Measurements from ENCODE around the gene TRIM32.
A peak's percentile ranks its signal among the peaks of the same experiment; 100 is the strongest.
"Not testable (repeated sequence)": the region's sequence is repeated elsewhere in the genome, so short reads cannot be mapped to it uniquely, and the experiment has no call there.

TRIM32 gene

GRCh38 chr9:116683535-116683934, 3.6 kb upstream of the TRIM32 start:
- DNase-seq = no peak

DNA sequence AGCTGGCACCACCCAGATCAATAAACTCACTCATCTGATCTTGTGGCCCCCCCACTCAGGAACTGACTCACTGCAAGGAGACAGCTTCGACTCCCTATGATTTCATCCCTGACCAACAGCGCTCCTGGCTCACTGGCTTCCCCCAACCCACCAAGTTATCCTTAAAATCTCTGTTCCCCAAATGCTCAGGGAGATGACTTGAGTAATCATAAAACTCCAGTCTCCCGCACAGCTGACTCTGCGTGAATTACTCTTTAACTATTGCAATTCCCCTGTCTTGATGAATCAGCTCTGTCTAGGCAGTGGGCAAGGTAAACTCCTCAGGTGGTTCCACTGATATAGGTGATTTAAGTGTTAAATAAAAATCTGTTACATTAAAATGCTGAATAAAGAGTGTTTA, 1.9 kb upstream of the TRIM32 start:
- peak; percentile 26 for DNase-seq

GRCh38 chr9:116686135-116686534, 970 bp upstream of the TRIM32 start:
- DNase-seq = no peak

DNA sequence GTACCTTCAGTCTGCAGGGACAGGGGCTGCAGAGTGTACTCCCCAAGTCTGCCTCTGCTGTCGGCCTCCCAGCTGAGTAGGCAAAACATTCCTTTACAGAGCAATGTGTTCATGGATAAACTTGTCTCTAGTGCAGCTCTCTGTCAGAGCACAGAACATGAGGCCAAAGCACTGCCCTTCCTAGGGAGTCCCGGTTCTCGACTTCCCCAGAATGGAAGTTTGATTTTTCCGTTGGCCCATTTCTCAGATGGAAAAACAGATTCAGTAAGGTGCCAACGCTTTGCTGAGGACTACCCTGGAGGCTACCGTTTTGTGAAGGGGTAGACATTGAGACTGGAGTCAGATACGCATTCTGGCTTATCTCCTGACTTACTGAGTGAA, 422 bp upstream of the TRIM32 start:
- no peak for DNase-seq

- no peak for DNase-seq
Observed at GRCh38 chr9:116687754-116688135, 640 bp downstream of the TRIM32 start.

- no peak for DNase-seq
Observed at GRCh38 chr9:116688806-116689485, 1.8 kb downstream of the TRIM32 start.

DNA sequence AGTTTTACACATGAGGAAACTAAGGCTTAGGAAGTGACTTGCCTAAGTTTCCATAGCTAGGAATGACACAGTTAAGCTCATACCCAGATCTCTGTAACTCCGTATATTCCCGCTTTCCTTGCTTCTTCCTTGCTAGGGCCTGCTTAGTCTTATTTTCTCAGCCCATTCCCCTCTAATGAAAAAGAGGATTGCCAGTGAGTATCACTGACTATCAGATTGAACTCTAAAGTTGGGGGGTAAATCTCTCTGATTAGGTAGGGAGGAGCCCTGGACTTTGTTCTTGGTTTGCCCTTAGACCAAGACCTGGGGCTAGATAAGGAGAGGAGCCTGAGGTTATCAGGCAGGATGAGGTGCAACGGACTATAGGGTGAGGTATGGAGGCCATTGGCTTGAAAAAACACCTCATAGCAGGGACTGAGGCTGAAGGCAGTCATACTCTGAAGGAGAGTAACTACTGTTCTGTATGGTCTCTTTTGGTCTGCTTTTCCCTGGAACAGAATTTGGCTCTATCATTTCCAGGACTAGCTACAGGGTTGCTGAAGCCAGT, 2.5 kb downstream of the TRIM32 start:
- no peak for DNase-seq

DNA sequence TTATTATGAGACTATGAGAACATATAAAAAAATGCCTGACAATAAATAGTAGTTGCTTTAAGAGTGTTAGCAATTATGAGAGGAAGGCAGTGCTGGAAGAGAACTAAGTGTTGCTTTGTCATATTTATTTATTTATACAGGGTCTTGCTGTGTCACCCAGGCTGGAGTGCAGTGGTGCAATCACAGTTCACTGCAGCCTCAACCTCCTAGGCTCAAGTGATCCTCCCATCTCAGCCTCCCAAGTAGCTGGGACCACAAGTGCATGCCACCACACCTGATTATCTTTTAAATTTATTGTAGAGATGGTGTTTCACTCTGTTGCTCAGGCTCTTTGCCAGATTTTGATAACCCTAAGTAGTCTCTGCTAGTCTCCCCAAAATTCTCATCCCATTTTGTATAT, 3.7 kb downstream of the TRIM32 start:
- DNase-seq = not testable (repeated sequence)

GRCh38 chr9:116691607-116692006, 4.5 kb downstream of the TRIM32 start:
- no peak for DNase-seq

DNA sequence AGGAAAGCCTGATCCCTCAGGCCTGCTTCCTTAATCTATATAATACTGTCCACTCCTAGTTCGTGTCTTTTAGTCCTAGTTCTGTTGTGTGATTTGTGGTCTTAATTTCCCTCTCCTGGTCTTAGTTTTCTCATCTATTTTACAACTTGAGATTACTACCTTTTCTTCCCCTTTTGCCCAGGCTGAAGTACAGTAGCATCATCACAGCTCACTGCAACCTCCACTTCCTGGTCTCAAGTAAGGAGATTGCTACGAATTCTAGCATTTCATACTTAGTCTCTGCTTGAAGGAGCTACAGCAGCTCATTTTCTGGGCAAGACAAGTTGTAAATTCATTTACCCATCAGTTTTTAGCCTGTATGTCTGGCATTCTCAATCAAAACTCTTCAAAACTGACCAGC, 5.5 kb downstream of the TRIM32 start:
- no peak for DNase-seq

- peak; percentile 31 for DNase-seq
Observed at GRCh38 chr9:116693233-116693731, 6.2 kb downstream of the TRIM32 start.

DNA sequence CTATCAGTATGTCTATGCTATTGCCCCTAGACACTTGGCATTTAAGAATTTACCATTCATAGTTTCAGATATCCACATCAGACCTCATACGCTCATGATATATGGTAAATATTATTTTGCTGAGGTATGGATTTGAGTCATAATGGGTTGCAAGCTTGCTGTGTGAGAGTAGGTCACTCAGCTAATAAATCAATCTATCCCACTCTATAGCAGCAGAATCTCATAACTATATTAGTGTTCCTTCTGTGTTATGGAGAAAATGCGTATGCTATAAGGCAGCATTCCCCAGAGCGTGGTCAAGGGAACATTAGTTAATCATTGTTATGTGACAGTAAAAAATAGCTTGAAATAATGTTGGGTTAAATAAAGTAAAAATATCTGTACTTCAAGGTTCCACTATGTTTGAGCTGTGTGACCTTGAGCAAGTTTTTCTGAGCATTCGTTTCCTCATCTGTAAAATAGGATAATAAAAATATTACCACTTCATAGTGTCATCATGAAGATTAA, 7.7 kb downstream of the TRIM32 start:
- DNase-seq = peak; percentile 58

DNA sequence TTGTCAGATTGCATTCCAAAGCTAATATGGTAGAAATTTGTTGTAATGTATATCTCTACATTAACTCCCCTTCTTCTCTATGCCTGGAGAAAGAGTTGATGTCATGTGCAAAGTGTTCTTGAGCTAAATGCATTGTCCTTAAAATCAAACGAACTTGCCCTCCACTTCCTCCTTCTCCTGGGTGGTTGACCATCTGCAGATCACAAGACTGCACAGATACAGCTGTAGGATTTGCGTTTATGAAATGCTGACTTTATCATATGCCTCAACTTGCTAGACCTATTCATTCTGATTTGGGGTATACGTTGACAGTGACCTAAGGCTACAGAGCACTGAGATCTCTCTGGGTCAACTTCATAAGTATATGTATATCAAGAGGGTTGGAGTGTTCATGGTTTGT, 8.3 kb downstream of the TRIM32 start:
- DNase-seq = no peak

DNA sequence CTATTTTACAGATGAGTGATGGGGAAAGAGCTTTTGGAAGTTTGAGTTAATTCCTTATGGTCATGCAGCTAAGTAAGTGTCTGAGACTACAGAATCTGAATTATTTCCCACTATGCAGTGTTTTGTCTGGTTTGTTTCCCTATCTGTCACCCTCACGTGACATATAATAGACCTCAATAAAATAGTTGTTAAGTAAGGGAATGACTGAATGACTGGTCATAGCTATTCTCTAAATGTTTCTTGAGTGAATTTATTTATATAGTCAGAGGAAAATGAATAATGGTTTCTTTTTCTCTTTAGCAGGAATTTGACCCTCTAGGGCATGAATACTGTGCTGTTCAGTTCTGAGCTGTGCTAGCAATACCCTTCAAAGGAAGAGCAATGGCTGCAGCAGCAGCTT, 10.3 kb downstream of the TRIM32 start:
- DNase-seq = peak; percentile 84

DNA sequence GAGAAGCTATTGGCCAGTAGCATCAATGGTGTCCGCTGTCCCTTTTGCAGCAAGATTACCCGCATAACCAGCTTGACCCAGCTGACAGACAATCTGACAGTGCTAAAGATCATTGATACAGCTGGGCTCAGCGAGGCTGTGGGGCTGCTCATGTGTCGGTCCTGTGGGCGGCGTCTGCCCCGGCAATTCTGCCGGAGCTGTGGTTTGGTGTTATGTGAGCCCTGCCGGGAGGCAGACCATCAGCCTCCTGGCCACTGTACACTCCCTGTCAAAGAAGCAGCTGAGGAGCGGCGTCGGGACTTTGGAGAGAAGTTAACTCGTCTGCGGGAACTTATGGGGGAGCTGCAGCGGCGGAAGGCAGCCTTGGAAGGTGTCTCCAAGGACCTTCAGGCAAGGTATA, 10.8 kb downstream of the TRIM32 start:
- no peak for DNase-seq

DNA sequence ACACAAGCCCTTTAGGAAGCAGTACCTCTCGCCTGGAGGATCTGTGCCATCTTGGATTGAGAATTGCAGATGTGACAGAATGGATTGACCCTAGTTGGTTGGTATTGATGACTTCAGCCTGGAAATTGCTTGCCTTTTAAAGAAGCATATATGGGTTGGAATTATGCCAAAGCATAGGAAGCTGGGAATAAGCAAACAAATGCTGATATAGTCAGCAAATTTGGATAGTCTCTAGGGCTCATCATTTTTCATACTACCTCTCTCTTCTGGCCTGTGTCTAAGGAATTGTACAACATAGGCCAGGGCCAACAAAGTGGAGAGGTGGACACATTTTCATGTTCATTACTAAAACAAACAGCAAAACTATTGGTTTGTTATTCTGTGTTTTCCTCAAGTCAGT, 13.2 kb downstream of the TRIM32 start:
- no peak for DNase-seq

DNA sequence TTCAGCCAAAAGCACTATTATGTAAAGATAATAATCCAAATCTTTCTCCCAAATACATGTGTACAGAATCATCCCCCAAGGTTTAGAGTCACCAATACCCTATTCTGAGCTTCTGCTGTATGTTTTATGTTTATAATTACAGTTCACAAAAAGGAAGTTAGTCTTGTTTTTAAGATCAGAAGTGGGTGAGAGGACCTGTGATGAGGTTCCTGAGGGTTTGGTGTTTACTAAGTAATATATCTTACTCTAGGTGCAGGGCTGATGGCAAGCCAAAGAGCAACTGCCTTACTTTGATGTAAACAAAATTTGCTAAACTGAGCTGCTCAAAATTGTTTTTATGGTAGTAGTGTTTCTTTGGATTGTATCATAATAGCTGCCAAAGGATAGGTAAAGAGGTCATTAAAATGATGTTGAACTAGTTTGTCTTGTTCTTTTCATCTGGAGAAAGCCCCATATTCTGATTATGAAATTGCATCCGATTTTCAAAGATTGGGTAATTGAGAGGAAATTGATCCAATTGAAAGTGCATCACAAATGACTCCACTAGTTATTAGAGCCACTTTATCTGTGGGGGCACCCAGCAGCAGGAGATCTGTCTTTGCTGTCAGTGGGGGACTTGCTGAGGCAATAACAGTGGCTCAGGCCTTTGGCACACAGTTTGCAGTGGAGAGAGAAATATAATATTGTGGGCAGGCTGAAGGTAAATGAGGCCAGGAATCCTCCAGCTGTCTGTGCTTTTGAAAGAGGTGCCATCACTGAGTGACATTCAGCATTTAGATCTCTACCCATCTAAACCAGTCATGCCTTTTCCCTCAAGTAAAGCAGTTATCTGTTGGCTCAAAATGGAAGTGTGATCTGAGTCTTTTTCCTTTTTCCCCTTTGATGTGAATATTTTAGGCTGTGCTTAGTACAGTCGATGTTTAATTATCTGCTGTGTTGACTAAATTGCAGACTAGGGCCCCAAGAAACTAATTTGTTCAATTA, 14.1 kb downstream of the TRIM32 start:
- no peak for DNase-seq

GRCh38 chr9:116701940-116702642, 15.0 kb downstream of the TRIM32 start:
- no peak for DNase-seq

DNA sequence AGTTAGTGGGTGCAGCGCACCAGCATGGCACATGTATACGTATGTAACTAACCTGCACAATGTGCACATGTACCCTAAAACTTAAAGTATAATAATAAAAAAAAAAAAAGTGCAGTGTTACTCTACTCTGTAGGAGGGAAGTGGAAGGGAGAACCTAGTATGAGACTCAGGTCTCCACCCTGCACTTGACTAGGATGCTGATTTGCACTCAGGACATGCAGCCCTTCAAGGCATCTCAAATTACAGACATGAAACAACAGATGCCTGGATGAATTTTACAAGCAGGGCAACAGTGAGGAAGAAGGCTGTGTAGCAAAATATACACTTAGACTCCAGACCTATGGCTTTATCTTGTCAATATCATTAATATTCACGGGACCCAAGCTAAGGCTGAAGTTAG, 16.5 kb downstream of the TRIM32 start:
- no peak for DNase-seq

GRCh38 chr9:116704470-116704869, 17.4 kb downstream of the TRIM32 start:
- DNase-seq = no peak

DNA sequence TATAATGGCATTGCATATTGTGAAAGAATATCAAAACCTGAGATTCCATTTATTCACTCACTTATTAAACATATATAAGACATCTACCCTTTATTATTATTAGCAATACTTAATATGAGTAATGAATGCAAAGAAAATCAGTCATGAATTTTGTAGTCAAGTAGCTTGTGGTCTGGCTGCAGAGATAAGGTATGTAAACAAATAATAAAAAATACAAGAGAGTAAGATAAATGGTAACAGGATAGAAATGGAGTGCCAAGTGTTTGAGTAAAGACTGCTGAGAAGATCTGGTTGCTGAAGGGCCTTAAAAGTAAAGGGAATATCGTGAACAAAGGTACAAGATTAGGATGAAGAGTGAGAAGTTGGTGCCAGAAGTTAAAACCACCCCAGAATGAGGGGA, 18.4 kb downstream of the TRIM32 start:
- no peak for DNase-seq

DNA sequence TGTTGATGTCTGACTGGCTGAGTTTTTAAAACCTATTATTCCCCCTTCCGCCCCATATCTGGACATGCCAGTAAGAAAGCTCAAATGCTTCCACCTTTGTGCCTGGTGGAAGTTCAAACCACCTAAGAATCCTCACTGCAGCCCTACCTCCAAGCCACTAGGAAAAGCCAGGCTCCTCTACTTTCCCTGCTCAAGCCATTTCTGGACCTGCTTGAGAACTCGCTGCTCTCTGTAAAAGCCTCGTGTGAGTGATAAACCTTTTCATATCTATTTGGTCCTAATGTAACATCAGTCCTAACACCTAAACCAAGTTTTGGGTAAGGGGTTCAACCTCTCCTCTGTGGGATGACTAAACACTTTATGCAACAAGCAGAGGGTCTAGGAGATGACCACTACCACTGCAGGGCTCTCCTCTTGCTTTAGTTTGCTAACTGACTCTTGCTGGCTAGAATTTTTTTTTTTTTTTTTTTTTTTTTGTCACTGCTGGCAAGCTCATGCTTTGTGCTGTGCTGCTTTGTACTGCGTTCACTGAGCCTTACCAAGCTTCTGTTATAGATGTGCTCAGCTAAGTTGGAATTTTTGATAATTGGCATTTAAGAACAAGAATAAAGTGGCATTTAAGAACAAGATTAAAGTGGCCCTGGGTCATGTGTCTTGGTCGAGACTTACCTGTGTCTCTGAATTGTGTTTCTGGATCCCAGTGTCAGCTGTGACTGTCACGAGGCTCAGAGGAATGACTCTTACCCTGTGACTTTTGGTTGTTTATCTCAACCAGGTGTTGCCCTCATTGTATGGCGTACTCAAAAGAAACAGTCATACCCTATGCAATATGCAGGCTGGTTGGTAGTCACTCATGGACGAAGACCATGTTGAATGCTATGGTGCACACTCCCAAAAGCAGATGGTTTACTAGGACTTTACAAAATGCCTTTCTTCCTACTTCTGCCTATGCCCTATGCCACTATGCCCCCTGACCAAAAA, 19.5 kb downstream of the TRIM32 start:
- no peak for DNase-seq

All from fibroblast of skin of right biceps (primary cell).